Activated T-cell treated with anti-CD3 and anti-CD28 coated beads for 24 hours (primary cell): ENCODE data around the gene ACSL6.

Source experiments
- DNase-seq: peaks from one replicate; pipeline ENCODE4 v3.0.0-alpha.2; 2020; ENCODE audit warnings: low read depth

ACSL6 gene

DNA sequence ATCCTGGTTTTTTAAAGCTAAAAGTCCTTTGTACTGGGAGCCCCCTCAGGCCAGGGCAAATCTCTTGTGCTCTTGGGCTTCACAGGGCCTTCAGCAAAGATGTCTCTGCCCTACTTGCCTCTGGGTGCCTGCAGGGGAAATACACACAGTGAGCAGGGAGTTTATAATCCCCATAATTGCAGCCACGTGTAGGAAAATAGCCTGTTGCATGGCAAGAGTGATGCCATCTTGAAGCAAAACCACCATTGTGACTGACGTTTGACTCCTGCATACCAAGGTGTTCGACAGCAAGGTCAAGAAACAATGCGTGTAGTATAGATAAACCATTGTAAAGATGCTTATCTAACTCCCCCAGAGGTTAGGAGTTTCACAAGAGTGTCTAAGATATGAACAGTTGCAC lies 37.6 kb upstream of the ACSL6 start:
- no peak for DNase-seq

DNA sequence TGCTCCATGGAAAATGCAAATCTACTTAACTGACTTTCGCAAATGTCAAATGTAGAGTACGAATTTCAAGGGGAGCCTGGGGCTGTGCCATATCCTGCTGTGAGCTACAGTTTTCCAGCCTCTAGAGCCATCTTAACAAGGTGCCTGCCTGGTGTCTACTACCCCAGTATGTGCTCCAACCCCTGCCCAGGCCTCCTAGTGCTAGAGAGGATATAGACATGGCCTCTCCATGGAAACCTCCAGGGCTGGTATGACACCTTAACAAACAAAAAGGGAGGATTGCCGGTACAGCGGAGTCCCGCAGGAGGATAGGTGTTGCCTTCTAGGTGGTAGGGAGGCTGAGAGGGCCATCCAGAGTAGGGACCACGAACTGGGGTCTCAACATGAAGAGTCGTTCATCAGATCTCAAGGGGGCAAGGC lies 35.4 kb upstream of the ACSL6 start:
- DNase-seq: no peak

DNA sequence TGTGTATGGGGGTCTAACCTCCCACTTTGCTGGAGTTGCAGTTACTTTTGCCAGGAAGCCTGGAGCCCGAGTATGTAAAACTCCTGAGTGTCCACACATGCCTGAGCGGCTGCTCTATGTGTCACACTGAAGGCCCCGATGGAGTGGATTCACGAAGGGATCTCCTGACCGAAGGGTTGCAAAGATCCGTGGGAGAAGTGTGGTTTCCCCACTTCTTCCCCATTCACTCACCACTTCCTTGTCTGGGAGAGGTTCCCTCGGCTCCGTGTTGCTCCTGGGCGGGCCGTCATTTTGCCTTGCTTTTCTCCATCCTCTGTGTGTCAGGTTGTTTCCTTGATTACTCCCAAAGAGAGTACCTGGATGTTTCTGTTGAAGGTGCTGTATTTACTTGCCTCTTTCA lies 32.7 kb upstream of the ACSL6 start:
- DNase-seq: no peak

DNA sequence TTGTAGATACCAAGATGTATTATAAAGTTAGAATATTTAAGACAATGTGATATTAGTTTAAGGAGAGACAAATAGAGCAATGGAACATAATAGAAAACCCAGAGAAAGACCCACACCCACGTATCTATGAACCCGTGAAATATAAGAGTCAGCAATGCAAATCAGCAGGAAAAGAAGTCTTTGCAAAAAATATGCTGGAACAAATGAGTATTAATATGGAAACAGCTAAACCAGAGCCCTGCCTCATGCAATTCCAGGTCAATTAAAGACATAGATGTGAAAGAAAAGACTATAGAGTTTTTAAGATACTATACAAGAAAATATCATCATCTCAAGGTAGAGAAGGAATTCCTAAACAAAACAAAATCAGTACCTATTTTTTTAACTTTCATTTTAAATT lies 25.9 kb upstream of the ACSL6 start:
- DNase-seq: no peak

DNA sequence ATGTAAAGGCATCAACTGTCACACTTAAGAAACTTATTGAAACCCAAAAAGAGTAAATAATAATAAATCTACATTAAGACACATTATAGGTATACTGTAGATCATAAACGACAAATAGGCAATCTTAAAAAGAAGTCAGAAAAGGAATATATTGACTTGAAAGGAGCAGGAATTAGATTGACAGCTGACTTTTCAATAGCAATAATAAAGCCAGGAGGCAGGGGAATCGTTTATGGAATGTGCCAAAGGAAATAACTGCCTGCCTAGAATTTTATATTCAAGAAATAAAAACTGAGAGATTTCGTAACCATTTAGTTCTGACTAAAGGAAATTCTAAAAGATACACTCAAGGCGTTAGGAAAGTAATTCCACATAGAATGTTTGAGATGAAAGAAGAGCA lies 21.7 kb upstream of the ACSL6 start:
- no peak for DNase-seq

DNA sequence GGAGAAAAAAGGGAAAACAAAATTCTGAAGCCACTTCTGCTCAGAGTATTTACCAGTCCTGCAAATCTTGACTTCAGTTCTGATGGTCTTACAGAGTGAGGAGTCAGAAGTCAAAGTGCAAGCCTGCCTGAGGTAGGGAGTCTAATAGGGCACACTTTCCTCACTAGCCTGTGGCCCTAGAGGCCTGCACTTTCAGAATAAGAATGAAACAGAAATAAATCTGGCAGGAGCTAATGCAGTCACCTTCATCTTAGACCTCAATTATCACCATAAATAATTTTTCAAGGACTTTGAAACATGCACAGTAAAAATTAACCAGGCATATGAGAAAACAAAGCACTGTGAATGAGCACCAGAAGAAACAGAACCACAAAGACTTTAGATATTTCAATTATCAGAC lies 20.7 kb upstream of the ACSL6 start:
- DNase-seq: no peak

DNA sequence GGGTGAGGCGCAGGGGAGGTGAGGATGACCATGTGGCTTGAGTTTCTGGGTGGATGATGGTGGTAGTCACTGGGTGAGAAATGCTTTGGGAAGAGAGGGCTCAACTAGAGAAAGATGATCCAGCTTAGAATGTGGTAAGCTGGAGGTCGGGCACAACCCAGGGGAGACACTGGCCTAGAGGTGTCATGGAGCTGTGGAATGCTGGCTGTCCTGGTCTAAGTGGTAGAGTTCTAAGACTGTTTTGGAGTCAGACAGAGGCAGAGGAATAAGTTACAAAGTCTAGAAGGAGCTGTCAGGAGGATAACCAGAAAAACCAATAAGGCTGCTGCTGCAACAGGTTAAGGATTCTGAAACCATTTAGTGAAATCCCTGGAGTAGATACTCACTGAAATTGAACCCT lies 19.2 kb upstream of the ACSL6 start:
- DNase-seq: no peak

DNA sequence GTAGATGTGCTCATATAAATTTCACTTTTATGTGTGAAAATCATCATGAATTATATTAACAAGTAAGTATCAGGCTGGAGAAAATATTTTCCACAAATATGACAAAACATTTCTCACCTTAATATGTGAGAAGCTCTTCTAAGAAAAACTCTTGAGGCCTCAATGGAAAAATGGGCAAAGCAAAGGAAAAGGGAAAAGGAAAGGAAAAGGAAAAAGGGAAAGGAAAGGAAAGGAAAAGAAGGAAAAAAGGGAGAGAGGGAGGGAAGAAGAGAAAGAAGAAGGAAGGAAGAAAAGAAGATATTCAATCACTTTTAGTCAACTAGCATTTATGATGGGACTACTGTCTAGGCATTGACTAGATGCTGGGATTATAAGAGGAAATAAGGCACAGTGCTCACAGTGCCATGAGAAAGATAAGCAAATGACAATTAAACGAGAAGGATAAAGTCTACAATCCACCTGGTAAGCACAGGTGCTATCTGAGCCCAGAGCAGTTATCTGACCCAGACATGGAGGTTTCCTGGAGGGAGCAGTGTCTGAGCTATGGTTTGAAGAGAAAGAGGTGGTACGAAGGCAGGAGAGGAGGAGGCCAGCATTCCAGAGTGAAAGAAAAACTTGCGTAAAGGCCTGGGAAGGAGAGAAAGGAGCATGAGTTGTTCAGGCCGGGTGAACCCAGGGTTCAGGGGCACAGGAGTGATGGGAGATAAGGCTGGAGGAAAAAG lies 18.3 kb upstream of the ACSL6 start:
- DNase-seq: no peak

DNA sequence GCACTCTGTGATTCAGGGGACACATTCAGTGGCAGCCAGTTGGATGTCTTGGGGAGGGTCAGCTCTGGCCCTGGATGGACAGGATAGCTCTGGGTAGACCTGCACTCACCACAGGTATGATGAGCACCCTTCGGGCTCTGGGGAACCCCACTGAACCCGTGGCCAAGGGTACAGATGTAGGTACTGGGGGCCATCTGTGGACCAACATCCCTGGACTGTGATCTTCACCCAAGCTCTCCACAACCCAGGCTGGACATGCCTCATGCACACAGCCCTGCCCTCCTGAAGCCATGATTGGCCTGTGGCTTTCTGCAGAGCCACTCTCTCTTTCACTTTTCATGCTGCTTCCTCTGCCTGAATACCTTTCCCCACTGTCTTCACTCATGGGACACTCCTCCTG lies 15.6 kb upstream of the ACSL6 start:
- no peak for DNase-seq

DNA sequence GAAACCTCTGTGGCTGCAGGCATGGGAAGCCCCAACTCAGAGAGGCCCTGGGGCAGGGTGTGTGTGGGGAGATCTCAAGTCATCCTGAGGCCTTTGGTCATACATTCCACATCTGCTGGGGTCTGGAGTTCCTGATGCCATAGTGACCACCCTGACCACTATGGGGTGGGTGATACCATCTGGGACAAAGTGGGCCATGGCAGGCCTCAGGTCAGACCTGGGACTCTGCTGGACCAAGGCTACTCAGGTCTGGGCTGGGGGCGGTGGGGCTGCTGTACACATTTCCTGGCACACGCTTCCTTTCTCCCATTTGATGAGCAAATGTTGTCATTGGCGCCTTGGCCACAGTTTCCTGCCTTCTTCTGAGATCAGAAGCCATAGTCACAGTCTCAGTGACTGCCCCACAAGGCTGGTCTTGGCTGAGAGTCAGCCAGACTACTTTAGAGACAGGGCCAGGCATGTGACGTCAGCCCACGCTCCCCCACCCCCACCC lies 15.1 kb upstream of the ACSL6 start:
- no peak for DNase-seq

DNA sequence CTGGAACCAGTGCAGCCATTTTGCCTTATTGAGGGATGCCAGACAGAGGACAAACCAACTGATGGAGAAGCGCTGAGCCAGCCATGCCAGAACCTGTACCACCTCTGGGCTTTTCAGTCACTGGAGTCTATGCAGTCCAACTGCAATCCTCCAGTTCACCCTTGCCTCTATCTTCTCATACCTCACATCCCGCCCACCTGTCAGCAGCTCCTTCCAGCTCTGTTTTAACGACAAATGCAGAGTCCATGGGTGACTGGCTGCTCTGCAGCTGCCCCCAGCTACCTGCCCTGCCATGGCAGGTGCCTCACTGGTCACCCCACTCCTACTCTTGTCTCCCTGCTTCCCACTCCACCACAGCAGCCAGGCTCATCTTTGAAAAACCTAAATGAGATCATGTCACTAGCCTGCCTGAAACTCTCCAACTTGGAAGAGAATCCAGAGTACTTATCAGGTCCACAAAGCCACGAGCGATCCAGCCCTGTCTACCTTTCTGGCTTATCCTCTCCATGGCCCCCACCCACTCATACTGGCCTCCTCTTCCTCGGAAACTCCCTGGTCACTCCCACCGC lies 14.0 kb upstream of the ACSL6 start:
- DNase-seq: no peak

DNA sequence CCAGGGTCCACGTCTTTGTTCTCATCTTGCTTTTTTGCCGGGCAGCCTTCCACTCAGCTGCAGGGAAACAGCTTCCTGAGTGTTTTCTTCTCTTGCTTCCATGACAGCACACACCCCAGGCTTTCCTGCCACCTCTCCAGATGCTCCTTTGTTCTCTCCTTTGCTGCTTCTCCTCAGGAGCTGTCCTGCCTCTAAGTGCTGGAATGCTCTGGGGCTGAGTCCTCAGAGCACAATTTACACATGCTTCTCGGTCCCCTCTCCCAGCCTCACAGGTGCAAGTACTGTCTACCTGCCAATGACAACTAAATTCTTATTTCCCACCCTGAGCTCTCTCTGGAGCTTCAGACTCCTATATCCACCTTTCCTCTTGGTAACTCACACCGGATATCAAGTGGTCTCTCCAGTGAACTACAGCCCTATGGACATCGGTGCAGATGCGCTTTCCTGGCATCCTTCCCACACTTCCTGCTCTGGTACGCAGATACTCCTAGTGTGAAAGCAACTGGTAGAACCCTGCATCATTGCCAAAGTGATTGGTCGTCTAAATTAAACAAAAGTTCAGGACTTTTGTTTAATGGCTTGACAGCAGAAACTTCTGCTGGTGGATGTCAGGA lies 13.4 kb upstream of the ACSL6 start:
- no peak for DNase-seq

DNA sequence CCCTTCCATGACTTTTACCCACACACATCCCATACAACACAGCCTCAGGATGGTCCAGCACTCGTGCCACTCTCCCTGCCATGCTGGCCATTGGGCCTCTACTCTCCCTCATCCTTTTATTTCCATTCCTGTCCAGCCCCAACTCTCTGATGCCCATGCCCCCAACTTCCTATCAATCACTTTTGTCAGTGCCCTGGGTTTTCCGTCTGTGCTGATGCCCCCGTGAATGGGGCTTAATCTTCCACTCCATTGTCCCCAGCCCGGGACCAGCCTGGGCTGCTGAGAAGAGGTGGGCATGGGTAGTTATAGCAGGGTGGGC lies 12.6 kb upstream of the ACSL6 start:
- no peak for DNase-seq

DNA sequence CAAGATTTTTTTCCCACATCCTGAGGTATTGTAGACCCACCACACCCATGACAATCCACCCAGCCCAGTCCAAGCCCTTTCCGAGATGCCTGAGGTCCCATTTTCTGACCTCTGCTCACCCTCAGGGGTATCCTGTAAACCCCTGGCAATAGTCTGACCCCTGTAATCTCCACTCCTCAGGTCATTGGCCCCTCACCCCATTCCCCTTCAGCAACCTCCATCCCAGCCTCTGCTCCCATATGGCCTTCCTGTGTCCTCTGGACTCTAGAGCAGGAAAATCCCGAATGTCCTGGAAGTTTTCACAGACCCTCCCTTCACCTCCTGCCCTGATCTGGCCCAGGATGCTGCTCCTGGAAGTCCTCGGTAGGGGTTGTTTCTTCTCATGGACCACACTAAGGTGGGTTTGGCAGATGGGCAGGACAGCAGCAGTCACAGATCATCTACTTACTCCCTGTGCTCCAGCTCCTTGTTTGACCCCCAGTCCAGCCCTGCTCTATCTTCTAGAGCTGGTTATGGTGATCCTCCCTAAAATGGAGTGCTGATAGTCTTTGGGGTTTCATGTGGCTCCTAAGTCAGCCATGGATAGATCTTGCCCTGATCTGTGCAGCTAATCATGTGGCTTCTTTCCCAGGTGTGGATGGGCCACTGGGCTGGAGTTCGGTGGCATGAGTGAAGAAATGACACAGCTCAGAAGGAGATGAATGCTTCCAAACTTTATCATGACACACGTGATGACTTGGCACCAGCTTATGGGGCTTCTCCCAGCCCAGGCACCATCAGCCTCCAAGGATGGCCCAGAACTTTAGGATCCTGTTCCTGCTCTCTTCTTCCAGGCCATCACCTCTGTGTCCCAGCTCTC lies 12.0 kb upstream of the ACSL6 start:
- no peak for DNase-seq

DNA sequence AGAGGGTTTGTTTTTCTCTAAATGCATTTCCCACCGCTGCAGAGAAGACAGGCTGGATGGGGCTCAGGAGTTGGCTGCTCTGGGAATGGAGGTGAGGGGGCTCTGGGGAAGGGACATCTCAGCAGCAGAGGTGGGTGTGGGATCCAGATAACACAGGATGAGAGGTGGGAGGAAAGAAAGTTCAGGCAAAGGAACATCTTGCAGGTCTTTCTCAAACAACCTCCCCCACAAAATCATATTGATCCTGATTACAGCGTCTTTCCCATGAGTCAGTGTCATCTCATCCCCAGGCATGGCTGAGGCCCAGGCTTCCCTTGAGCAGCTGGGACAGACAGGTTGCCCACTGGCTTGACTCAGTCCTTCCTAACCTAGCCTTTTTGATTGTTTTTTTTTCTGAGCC lies 11.3 kb upstream of the ACSL6 start:
- DNase-seq: peak; percentile 50

DNA sequence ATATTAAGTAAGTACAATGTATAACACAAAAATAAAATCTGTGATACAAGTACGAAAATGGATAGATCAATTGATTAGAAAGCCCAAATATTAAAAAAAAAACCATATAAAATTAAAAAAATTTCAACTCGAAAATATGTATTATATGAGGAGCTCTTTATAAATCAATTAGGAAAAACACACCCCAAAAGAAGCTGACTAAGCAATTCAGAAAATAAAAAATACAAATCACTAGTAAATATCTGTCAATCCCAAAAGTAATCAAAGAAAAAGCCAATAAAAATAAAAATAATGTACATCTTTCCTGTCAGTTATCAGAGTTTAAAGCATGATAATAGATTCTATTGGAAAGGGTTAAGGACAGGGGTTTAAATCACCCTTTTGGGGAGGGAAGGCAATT lies 10.2 kb upstream of the ACSL6 start:
- DNase-seq: no peak

DNA sequence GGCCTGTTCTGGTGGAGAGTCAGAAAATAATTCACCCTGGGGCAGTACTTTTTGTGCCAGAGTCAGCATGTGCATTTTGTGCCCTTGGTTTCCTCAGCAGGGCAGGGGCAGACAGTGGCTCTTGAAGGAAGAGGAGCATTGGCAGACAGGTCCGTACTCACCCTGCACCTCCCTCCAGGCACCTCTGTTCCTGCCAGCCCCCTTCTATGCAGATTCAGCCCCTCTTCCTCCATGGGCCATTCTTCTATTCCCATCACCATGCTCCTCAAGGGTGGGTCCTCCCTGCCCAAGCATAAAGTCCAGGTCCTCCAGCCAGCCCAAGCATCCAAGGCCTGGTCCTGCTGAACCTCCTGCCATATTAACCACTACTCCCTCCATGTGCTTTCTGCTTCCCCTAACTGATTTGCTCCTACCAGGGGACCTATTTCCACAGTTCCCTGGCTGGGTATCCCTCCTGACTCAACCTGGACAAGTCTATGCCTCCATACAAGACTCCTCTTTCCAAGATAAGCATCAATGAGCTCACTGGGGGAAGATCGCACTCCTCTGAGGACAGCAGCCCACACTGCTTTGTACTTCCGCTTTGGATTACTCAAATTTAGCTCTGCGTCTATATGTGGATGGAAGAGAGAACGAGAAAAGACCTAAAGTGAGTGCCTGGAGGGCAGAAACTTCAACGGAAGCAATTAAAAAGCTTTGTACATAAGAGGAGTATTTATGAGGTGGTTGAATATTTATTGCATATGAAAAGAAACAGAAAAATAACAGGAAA lies 9.3 kb upstream of the ACSL6 start:
- no peak for DNase-seq

DNA sequence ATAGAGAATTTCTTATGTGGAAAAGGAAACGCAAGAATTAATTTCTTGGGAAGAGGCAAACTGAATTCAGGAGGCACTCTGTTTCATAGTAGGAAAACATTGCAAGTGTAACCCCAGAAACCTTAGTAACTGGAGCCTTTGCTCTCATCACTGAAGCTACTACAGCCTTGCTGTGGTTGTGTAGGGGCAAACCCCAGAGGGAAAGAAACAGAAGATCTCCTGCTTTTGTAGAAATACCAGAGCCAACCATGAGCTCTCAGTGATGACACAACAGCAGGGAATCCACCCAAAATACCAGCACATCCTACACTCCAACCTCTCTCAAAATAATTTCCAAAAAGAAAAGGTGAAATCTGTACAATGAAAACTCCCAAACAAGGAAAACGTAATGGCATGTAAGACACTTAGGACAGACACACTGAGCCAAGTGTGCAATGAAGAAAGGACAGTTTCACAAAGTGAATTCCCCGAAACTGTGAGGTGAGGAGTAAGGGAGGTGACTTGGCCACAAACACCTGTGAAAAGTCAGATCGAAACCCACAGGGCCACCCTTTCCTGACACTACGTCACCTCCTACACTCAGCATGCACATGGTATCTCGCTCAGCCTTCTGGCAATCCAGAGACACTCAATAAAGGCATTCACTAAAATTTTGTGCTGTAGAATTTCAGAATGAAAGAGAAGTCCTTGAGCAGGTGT lies 8.5 kb upstream of the ACSL6 start:
- DNase-seq: peak; percentile 75

DNA sequence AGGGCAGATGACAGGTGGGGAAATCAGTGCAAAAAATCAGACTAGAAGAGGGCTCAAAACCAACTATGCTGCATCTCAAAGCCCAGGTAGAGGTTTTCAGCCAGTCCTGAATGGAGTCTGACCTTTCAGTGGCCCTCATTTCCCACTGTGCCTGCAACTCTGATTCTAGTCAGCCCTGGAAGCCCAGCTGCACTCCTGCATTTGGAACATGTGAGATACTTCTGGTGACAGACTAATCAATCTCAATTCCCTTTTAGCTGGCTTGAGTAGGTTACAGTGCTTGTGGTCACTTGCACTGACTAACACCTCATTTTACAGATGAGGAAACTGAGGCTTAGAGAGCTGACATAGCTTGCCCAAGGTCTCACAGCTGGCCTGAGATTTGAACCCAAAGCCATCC lies 7.9 kb upstream of the ACSL6 start:
- DNase-seq: no peak

DNA sequence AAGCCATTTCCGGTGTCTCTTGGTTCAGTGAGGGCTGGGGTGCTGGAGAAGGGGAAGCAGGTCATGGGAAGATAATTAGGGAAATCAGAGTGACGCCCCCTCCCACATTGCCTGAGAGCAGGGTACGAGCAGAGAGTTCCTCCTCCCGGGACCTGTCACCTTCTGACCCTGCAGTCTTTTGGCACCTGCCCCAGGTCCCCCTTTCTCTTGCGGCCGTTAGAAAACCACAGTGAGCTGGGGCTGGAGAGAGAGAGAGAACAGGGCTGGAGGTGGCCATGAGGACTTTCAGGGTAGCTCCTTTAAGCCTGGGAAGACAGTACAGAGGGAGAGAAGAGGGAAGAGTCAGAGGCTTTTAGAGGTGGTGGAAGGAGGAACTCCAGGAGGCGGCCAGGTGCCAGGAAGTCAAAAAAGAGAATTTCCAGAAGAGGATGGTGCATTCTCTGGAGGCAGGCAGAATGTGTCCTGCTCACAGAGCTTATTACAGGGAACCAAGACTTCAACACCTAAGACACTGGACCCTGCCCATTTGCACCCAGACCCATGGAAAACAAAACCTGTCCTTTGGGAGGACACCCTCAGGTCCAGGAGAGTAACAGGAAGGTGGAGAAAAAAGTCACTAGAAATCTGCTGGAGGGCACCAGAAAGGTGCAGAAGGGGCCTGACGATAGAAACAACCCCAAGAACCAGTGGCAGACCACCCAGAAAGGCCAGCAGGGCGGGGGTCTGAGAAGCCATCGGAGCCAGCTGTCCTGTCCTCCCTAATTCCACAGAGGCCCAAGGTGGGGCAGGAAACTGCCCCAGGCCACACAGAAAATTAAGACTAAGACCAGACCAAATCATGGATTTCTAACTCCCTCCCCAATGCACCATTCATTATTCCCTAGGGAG lies 6.5 kb upstream of the ACSL6 start:
- no peak for DNase-seq
